SU-DHL-6 (cell line): ENCODE measurements around the gene APOL1.

Experiments
- CTCF ChIP-seq: fragments of 200-600 bp; sonication (generic); IDR thresholded peaks from one replicate; pipeline ENCODE4 v1.5.1; 2017; ENCODE audit warnings: antibody characterized with exemption, mild to moderate bottlenecking, low read length, moderate library complexity; ENCODE audit not compliant: insufficient read depth, poor library complexity, severe bottlenecking
- EZH2phosphoT487 ChIP-seq: fragments of 200-600 bp; sonication (generic), shearing (Covaris generic); conservative IDR thresholded peaks from 2 replicates; pipeline ENCODE4 v1.6.1; 2018; ENCODE audit warnings: mild to moderate bottlenecking, antibody characterized with exemption, low read length, moderate library complexity, mixed read lengths

DNA sequence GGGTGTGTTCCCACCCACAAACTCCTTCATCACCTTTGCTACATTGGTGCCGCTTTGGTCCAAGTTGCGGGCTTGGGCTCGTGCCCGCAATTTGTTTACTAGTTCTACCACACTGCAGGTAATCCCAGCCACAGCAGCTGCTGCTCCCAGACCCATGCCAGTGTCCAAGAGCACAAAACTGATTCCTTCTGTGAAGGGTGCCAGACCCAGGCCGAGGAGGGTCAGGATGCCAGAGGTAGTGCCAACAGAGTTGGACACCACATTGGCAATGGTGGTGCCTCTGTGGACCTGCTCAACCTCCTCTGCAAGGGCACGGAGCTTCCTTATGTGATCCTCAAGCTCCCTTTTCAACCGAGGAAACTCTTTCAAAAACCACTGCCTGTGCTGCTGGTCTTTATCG is 25.1 kb upstream of the APOL1 start:
- TF ChIP-seq CTCF, result no peak
- no peak for TF ChIP-seq EZH2phosphoT487
